ENCODE measurements around the gene ATXN7.

DNA sequence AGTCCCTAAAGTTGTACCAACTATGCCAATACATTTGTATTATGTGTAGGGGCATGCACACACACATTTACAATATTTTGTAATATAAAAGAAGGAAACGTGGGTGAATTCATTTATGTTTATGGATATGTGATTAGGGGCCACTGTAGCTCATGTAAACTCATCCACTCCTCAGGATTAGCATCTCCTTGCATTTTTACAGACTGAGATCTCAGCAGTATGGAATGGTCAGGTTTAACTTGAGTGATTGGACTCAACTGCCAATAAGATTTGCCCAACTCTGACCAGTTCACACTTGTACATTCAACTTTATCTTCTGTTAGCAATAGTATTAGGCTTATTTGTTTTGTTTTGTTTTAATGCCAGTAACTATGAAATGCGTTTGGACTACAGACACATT is 123.2 kb downstream of the ATXN7 start:
- TF ChIP-seq, protein P1, sequence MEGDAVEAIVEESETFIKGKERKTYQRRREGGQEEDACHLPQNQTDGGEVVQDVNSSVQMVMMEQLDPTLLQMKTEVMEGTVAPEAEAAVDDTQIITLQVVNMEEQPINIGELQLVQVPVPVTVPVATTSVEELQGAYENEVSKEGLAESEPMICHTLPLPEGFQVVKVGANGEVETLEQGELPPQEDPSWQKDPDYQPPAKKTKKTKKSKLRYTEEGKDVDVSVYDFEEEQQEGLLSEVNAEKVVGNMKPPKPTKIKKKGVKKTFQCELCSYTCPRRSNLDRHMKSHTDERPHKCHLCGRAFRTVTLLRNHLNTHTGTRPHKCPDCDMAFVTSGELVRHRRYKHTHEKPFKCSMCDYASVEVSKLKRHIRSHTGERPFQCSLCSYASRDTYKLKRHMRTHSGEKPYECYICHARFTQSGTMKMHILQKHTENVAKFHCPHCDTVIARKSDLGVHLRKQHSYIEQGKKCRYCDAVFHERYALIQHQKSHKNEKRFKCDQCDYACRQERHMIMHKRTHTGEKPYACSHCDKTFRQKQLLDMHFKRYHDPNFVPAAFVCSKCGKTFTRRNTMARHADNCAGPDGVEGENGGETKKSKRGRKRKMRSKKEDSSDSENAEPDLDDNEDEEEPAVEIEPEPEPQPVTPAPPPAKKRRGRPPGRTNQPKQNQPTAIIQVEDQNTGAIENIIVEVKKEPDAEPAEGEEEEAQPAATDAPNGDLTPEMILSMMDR (IDR thresholded peaks at IDR 0.05; ENCODE audit: low read length), result no peak
- TF ChIP-seq EZH2 (optimal IDR thresholded peaks at IDR 0.05; ENCODE audit: low read depth, low read length), result no peak

All from MM.1S (cell line).